HG03064 (cell line): ENCODE measurements around the gene SOWAHA.
A peak's percentile ranks its signal among the peaks of the same experiment; 100 is the strongest.
"Not testable (repeated sequence)": the region's sequence is repeated elsewhere in the genome, so short reads cannot be mapped to it uniquely, and the experiment has no call there.

Experiments used
- ATAC-seq: cut with Tn5 transposase; IDR thresholded peaks from one replicate; pipeline ENCODE4 v1.9.1; 2021; ENCODE audit warnings: low read depth; ENCODE audit not compliant: unreplicated experiment

SOWAHA gene

GRCh38 chr5:132848270-132848669 lies 35.2 kb downstream of the SOWAHA start:
- no peak for ATAC-seq

GRCh38 chr5:132849347-132849746 lies 36.2 kb downstream of the SOWAHA start:
- no peak for ATAC-seq

GRCh38 chr5:132850066-132850465 lies 37.0 kb downstream of the SOWAHA start:
- no peak for ATAC-seq

GRCh38 chr5:132853323-132853722 lies 40.2 kb downstream of the SOWAHA start:
- ATAC-seq: no peak

- no peak for ATAC-seq
Observed at GRCh38 chr5:132853790-132854189, 40.7 kb downstream of the SOWAHA start.

GRCh38 chr5:132854301-132854700 lies 41.2 kb downstream of the SOWAHA start:
- no peak for ATAC-seq

- ATAC-seq: not testable (repeated sequence)
Observed at GRCh38 chr5:132854992-132855391, 41.9 kb downstream of the SOWAHA start.

GRCh38 chr5:132856011-132856410 lies 42.9 kb downstream of the SOWAHA start:
- no peak for ATAC-seq

GRCh38 chr5:132859889-132860437 lies 46.9 kb downstream of the SOWAHA start:
- ATAC-seq: no peak

GRCh38 chr5:132860742-132861141 lies 47.6 kb downstream of the SOWAHA start:
- ATAC-seq: no peak

GRCh38 chr5:132865668-132866341 lies 52.7 kb downstream of the SOWAHA start:
- ATAC-seq: peak; percentile 22
